Fibroblast of skin of back (primary cell): ENCODE measurements around the gene CCDC110.

ENCODE experiments used
- DNase-seq: peaks from one replicate; pipeline ENCODE4 v3.0.0-alpha.2; 2013

Gene CCDC110

DNA sequence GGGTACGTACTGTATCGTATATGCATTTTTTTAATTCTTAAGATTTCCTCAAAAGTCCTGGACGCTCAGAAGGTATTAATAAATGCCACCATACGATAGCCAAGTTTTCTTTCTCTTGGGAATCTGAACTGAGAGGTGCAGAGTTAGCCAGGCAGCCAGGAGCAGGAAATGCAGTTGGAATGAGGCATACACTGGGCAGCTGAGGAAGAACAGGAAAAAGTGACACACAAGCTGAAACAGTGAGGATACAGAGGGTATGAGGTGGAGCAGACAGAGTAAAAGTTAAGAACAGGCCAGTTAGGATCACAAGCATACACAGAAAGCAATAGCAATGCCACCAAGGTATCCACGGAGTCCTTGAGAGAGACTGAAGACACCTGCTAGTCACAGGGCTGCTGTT, 59.1 kb downstream of the CCDC110 start:
- DNase-seq: no peak

- DNase-seq: no peak
These were observed 59.7 kb downstream of the CCDC110 start for GRCh38 chr4:185411849-185412248.

DNA sequence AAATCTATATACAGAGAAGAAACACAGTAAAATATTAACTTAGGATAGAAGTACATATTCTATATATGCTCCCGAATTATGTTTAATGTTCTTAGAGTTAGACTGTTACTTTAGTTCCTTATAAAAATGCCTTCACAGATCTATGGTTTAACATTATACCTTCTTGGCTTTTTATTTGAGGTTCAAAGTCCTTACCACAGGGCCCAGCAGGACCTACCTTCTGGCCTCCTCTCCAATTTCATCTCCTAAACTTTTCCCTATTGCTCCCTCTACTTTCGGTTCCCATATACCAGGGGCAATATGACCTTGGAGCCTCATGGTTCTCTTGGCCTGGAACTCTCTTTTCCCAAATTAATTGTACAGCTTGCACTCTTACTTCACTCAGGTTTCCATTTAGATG, 63.1 kb downstream of the CCDC110 start:
- no peak for DNase-seq

- no peak for DNase-seq
These were observed 66.1 kb downstream of the CCDC110 start for GRCh38 chr4:185405296-185405999.

- DNase-seq: no peak
These were observed 67.5 kb downstream of the CCDC110 start for GRCh38 chr4:185404031-185404430.

GRCh38 chr4:185399466-185399865, 72.1 kb downstream of the CCDC110 start:
- DNase-seq: no peak

DNA sequence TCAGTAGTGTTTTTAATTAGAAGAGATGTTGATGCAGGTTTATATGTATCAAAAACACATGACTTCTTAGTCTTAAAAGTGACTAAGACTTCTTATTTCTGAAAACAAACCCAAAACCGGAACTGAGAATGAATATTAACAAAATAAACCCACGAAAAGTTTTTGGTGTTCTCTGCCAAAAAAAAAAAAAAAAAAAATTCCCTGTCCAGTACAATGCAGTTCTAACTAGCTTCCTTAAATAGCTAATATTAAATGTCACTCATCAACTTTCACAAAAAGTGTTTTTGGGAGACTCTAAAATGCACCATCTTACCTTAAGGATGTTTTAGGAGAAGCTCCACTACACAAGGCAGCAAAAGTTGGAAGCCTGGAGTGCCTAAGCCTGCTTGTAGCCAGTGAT, 72.9 kb downstream of the CCDC110 start:
- DNase-seq: no peak

- DNase-seq: no peak
These were observed 74.7 kb downstream of the CCDC110 start, which contains the start of gene ANKRD37 for GRCh38 chr4:185396724-185397385. TSS of gene ANKRD37 (plus strand) at chr4:185396841. CDS start at chr4:185396924, 83 bp downstream.

DNA sequence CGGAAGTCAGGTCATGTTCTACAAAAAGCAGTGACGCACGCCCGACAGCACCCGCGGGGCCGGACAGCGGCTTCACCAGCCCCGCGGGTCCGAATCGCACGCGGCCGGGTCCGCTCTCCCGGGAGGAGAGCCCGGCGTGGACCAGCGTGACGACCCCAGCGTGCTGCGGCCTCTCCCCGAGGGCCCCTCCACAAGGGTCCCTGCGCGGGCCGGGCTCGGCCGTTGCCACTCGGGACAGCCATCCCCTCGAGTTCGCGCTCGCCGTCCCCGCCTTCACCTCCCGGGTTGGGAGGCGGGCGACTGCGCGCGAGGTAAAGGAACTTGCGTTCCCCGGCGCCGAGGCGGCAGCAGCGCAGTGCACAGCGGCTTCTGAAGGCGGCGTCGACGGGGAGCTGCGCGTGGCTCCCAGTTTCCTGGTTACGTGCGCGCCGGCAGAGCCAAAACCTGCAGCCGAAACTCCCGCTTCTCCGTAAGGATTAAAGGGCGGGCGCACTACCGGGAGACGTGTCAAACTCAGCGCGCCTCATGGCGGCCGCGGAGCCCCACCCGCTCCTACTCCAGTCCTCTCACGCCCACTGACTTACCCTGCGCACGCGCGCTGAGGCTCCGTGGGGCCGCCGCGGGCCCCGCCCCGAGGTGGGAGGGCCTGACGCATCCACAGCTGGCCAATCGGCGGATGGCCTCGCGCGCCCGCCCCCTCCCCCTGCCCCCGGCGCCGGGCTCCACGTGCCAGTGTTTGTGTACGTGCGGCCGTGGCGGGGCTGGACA, 75.4 kb downstream of the CCDC110 start:
- peak; percentile 98 for DNase-seq

- no peak for DNase-seq
These were observed 76.1 kb downstream of the CCDC110 start, which contains the start of gene LRP2BP for GRCh38 chr4:185395238-185395955. TSS of gene LRP2BP (minus strand) at chr4:185395924. CDS start at chr4:185378186, 17,738 bp downstream.
